ENCODE data around the gene CACNB4.

DNA sequence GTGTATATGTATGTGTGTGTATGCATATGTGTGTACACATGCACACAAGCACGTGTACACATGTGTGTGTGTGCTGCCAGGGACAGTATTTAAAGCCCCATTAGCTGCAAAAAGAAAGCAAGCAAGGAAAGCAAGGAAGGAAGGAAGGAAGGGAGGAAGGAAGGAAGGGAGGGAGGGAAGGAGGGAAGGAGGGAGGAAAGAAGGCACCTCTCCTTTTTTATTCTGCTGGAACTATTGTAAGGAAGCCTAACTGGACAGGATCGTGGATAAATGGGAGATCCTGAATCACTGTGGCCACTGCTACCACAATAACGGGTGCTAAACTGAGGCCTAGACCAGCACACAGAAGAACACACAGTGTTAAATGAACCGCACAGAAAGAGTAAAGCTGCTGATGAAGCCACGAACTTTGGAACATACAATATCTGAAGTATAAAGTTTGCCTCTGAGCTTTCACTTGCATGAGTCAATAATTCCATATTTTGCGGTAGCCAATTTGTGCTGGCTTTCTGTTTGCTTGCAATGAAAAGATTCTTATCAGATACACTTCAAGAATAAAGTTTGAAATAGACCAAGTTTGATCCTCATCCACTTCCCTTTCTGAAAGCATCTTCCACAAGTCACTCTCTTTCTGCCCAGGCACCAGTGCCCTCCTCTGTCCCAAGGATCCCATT lies 15.5 kb downstream of the CACNB4 start:
- TF ChIP-seq, protein P1, sequence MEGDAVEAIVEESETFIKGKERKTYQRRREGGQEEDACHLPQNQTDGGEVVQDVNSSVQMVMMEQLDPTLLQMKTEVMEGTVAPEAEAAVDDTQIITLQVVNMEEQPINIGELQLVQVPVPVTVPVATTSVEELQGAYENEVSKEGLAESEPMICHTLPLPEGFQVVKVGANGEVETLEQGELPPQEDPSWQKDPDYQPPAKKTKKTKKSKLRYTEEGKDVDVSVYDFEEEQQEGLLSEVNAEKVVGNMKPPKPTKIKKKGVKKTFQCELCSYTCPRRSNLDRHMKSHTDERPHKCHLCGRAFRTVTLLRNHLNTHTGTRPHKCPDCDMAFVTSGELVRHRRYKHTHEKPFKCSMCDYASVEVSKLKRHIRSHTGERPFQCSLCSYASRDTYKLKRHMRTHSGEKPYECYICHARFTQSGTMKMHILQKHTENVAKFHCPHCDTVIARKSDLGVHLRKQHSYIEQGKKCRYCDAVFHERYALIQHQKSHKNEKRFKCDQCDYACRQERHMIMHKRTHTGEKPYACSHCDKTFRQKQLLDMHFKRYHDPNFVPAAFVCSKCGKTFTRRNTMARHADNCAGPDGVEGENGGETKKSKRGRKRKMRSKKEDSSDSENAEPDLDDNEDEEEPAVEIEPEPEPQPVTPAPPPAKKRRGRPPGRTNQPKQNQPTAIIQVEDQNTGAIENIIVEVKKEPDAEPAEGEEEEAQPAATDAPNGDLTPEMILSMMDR (IDR thresholded peaks at IDR 0.05; ENCODE audit: low read depth, low read length) = no peak
- no peak for TF ChIP-seq MYC (IDR thresholded peaks at IDR 0.05; ENCODE audit: low read depth, low read length)
- TF ChIP-seq POLR2A (IDR thresholded peaks at IDR 0.05; ENCODE audit: extremely low read depth, insufficient read length) = no peak

Measured in NB4 (cell line).